Thyroid gland (tissue), 4 donors: ENCODE results near the gene TTC12.

Source experiments
- CTCF ChIP-seq, 6 experiments: fragments of 200-600 bp in 3 of 6; fragments of 450-650 bp in 3 of 6; sonication (generic) in 3 of 6; IDR thresholded peaks; one replicate each; pipeline ENCODE4 v1.5.1; 2016 to 2019; ENCODE audit warnings: antibody characterized with exemption in 6 of 6, mild to moderate bottlenecking in 2 of 6, inconsistent platforms in 1 of 6, moderate library complexity in 1 of 6
- POLR2A ChIP-seq, 2 donors: fragments of 450-650 bp; IDR thresholded peaks; one replicate each; pipeline ENCODE4 v1.6.1; 2017; ENCODE audit warnings: antibody characterized with exemption in 2 of 2, mild to moderate bottlenecking in 2 of 2, moderate library complexity in 1 of 2

GRCh38 chr11:113304916-113305315 lies 9.5 kb upstream of the TTC12 start:
- TF ChIP-seq CTCF (IDR thresholded peaks at IDR 0.05) = no peak
- TF ChIP-seq POLR2A (IDR thresholded peaks at IDR 0.05) = no peak
